Islet of Langerhans (tissue), 1 donor: Measurements from ENCODE around the gene ANKRD44.
A peak's percentile ranks its signal among the peaks of the same experiment; 100 is the strongest.

Experiments
- FAIRE-seq: peaks from one replicate; lab custom pipeline; 2011; peaks lifted over from hg19 to GRCh38; lab: Jason Lieb, UNC

Gene ANKRD44

GRCh38 chr2:197286805-197287595, 23.6 kb downstream of the ANKRD44 start:
- FAIRE-seq = peak; percentile 17

- no peak for FAIRE-seq
Observed at GRCh38 chr2:197285361-197285760, 25.2 kb downstream of the ANKRD44 start.

GRCh38 chr2:197284956-197285355, 25.6 kb downstream of the ANKRD44 start:
- FAIRE-seq = no peak

GRCh38 chr2:197281421-197281820, 29.2 kb downstream of the ANKRD44 start:
- FAIRE-seq = no peak

GRCh38 chr2:197280015-197280702, 30.4 kb downstream of the ANKRD44 start:
- FAIRE-seq = no peak

- FAIRE-seq = no peak
Observed at GRCh38 chr2:197278799-197279763, 31.5 kb downstream of the ANKRD44 start.

- FAIRE-seq = no peak
Observed at GRCh38 chr2:197277794-197278193, 32.8 kb downstream of the ANKRD44 start.

GRCh38 chr2:197276156-197276555, 34.4 kb downstream of the ANKRD44 start:
- no peak for FAIRE-seq

GRCh38 chr2:197274937-197275336, 35.6 kb downstream of the ANKRD44 start:
- no peak for FAIRE-seq

- no peak for FAIRE-seq
Observed at GRCh38 chr2:197274349-197274748, 36.2 kb downstream of the ANKRD44 start.

- FAIRE-seq = no peak
Observed at GRCh38 chr2:197273485-197273884, 37.1 kb downstream of the ANKRD44 start.

GRCh38 chr2:197270601-197271000, 40.0 kb downstream of the ANKRD44 start:
- FAIRE-seq = no peak

- no peak for FAIRE-seq
Observed at GRCh38 chr2:197269815-197270214, 40.8 kb downstream of the ANKRD44 start.

- FAIRE-seq = no peak
Observed at GRCh38 chr2:197268786-197269584, 41.6 kb downstream of the ANKRD44 start.

- FAIRE-seq = no peak
Observed at GRCh38 chr2:197266477-197266876, 44.1 kb downstream of the ANKRD44 start.

- FAIRE-seq = no peak
Observed at GRCh38 chr2:197265924-197266323, 44.7 kb downstream of the ANKRD44 start.

GRCh38 chr2:197265036-197265435, 45.5 kb downstream of the ANKRD44 start:
- no peak for FAIRE-seq

GRCh38 chr2:197264332-197264731, 46.2 kb downstream of the ANKRD44 start:
- no peak for FAIRE-seq

GRCh38 chr2:197263077-197263476, 47.5 kb downstream of the ANKRD44 start:
- no peak for FAIRE-seq

GRCh38 chr2:197261808-197262226, 48.8 kb downstream of the ANKRD44 start:
- peak; percentile 95 for FAIRE-seq

- no peak for FAIRE-seq
Observed at GRCh38 chr2:197259470-197259999, 51.0 kb downstream of the ANKRD44 start.
